NAMALWA (cell line): Measurements from ENCODE around the gene CHAD.
A peak's percentile ranks its signal among the peaks of the same experiment; 100 is the strongest.
"Not testable (repeated sequence)": the region's sequence is repeated elsewhere in the genome, so short reads cannot be mapped to it uniquely, and the experiment has no call there.

Experiments
- DNase-seq: peaks from one replicate; pipeline ENCODE4 v3.0.0-alpha.2; 2015; ENCODE audit warnings: low spot score

The CHAD gene

GRCh38 chr17:50495217-50495823 lies 26.6 kb upstream of the CHAD start:
- DNase-seq = no peak

- no peak for DNase-seq
Observed at GRCh38 chr17:50493744-50494143, 25.1 kb upstream of the CHAD start.

GRCh38 chr17:50492214-50492613 lies 23.5 kb upstream of the CHAD start:
- DNase-seq = no peak

GRCh38 chr17:50491505-50491904 lies 22.8 kb upstream of the CHAD start:
- no peak for DNase-seq

GRCh38 chr17:50488880-50489279 lies 20.2 kb upstream of the CHAD start:
- no peak for DNase-seq

GRCh38 chr17:50487213-50488096 lies 18.8 kb upstream of the CHAD start:
- DNase-seq = no peak

- DNase-seq = no peak
Observed at GRCh38 chr17:50484386-50485155, 15.9 kb upstream of the CHAD start.

- no peak for DNase-seq
Observed at GRCh38 chr17:50483266-50483665, 14.6 kb upstream of the CHAD start.

- DNase-seq = peak; percentile 85
Observed at GRCh38 chr17:50482516-50482915, 13.8 kb upstream of the CHAD start.

- DNase-seq = no peak
Observed at GRCh38 chr17:50482110-50482509, 13.4 kb upstream of the CHAD start.

GRCh38 chr17:50481648-50482047 lies 13.0 kb upstream of the CHAD start:
- DNase-seq = no peak

GRCh38 chr17:50480854-50481490 lies 12.3 kb upstream of the CHAD start:
- DNase-seq = peak; percentile 24

GRCh38 chr17:50480142-50480764 lies 11.6 kb upstream of the CHAD start:
- no peak for DNase-seq

GRCh38 chr17:50479522-50480141 lies 11.0 kb upstream of the CHAD start:
- peak; percentile 88 for DNase-seq

GRCh38 chr17:50478391-50479381 lies 10.0 kb upstream of the CHAD start, which contains the start of gene RSAD1:
TSS of gene RSAD1 (plus strand) at chr17:50478860. CDS start at chr17:50478885, 25 bp downstream.
- DNase-seq = peak; percentile 95

GRCh38 chr17:50477976-50478375 lies 9.3 kb upstream of the CHAD start:
- DNase-seq = no peak

- DNase-seq = no peak
Observed at GRCh38 chr17:50476545-50477315, 8.1 kb upstream of the CHAD start.

GRCh38 chr17:50475775-50476544 lies 7.3 kb upstream of the CHAD start:
- not testable (repeated sequence) for DNase-seq
